ENCODE measurements around the gene SUPT5H. TPM values are rescaled to one million over a fixed set of nuclear protein-coding genes. Genes with fewer than 3 reads are reported as not detected.

SUPT5H gene
- total and polyA plus RNA-seq, 4 donors: 35.9 to 158 (median 112) TPM

- 1% methylated on average over 55 of the region's 59 CpGs for WGBS (ENCODE audit: insufficient coverage)
- Histone ChIP-seq H3K27me3 (ENCODE audit: control insufficient read depth, insufficient read depth, low read length) (peaks cover 21% of the 10 kb centered on the region), H3K36me3 (ENCODE audit: control insufficient read depth, insufficient read depth, low read length) (peaks cover 23% of the 10 kb centered on the region), H3K27ac (ENCODE audit: low read depth, low read length) (peak overlapping the region; percentile 90), H3K4me1 (ENCODE audit: control insufficient read depth, insufficient read depth, low read length) (peaks cover 50% of the 10 kb centered on the region), H3K9me3 (ENCODE audit: control insufficient read depth, insufficient read depth, low read length) (no peaks in the 10 kb centered on the region), H3K4me3 (ENCODE audit: low read depth, low read length) (peak overlapping the region; percentile 39)
- DNase-seq (ENCODE audit: low read depth in 4 of 6, low spot score in 6 of 6): peak in 3 of 6 donors; percentile 45 to 90 (median 80)
These were observed 42.8 kb upstream of the SUPT5H start for GRCh38 chr19:39402346-39403300.

- 5% methylated on average over 42 of the region's 43 CpGs for WGBS (ENCODE audit: insufficient coverage)
- Histone ChIP-seq H3K4me1 (ENCODE audit: control insufficient read depth, insufficient read depth, low read length) (peaks cover 54% of the 10 kb centered on the region), H3K4me3 (ENCODE audit: low read depth, low read length) (peak overlapping the region; percentile 39), H3K27me3 (ENCODE audit: control insufficient read depth, insufficient read depth, low read length) (peaks cover 31% of the 10 kb centered on the region), H3K27ac (ENCODE audit: low read depth, low read length) (peak overlapping the region; percentile 90), H3K9me3 (ENCODE audit: control insufficient read depth, insufficient read depth, low read length) (no peaks in the 10 kb centered on the region), H3K36me3 (ENCODE audit: control insufficient read depth, insufficient read depth, low read length) (peaks cover 22% of the 10 kb centered on the region)
- peak in 5 of 6 donors; percentile 50 to 94 (median 70) for DNase-seq (ENCODE audit: low read depth in 4 of 6, low spot score in 6 of 6)
These were observed 41.8 kb upstream of the SUPT5H start for GRCh38 chr19:39403331-39404312.

GRCh38 chr19:39405261-39405957 is 40.0 kb upstream of the SUPT5H start:
- Histone ChIP-seq H3K9me3 (ENCODE audit: control insufficient read depth, insufficient read depth, low read length) (no peaks in the 10 kb centered on the region), H3K4me1 (ENCODE audit: control insufficient read depth, insufficient read depth, low read length) (peaks cover 67% of the 10 kb centered on the region), H3K4me3 (ENCODE audit: low read depth, low read length) (no peak overlapping the region), H3K36me3 (ENCODE audit: control insufficient read depth, insufficient read depth, low read length) (peaks cover 10% of the 10 kb centered on the region), H3K27ac (ENCODE audit: low read depth, low read length) (peak overlapping the region; percentile 81), H3K27me3 (ENCODE audit: control insufficient read depth, insufficient read depth, low read length) (peaks cover 45% of the 10 kb centered on the region)
- WGBS (ENCODE audit: insufficient coverage): 92% methylated on average over 12 of the region's 17 CpGs
- DNase-seq (ENCODE audit: low read depth in 4 of 6, low spot score in 6 of 6): no peak

- Histone ChIP-seq H3K36me3 (ENCODE audit: control insufficient read depth, insufficient read depth, low read length) (peaks cover 10% of the 10 kb centered on the region), H3K4me3 (ENCODE audit: low read depth, low read length) (peak overlapping the region; percentile 92), H3K9me3 (ENCODE audit: control insufficient read depth, insufficient read depth, low read length) (no peaks in the 10 kb centered on the region), H3K4me1 (ENCODE audit: control insufficient read depth, insufficient read depth, low read length) (peaks cover 74% of the 10 kb centered on the region), H3K27me3 (ENCODE audit: control insufficient read depth, insufficient read depth, low read length) (peaks cover 48% of the 10 kb centered on the region), H3K27ac (ENCODE audit: low read depth, low read length) (peak overlapping the region; percentile 81)
- 10% methylated on average over 17 of the region's 22 CpGs for WGBS (ENCODE audit: insufficient coverage)
- no peak for DNase-seq (ENCODE audit: low read depth in 4 of 6, low spot score in 6 of 6)
These were observed 39.3 kb upstream of the SUPT5H start for GRCh38 chr19:39405958-39406655.

- Histone ChIP-seq H3K27ac (ENCODE audit: low read depth, low read length) (peak within 1 kb of the TSS; percentile 92), H3K4me3 (ENCODE audit: low read depth, low read length) (peak within 1 kb of the TSS; percentile 92), H3K27me3 (ENCODE audit: control insufficient read depth, insufficient read depth, low read length) (peaks cover 48% of the 10 kb centered on the region), H3K4me1 (ENCODE audit: control insufficient read depth, insufficient read depth, low read length) (peaks cover 72% of the 10 kb centered on the region), H3K36me3 (ENCODE audit: control insufficient read depth, insufficient read depth, low read length) (peaks cover 10% of the 10 kb centered on the region), H3K9me3 (ENCODE audit: control insufficient read depth, insufficient read depth, low read length) (no peaks in the 10 kb centered on the region)
- under 1% methylated on average over 55 of the region's 56 CpGs for WGBS (ENCODE audit: insufficient coverage)
- DNase-seq (ENCODE audit: low read depth in 4 of 6, low spot score in 6 of 6): peak in 2 of 6 donors; percentile 52 to 83
These were observed 38.5 kb upstream of the SUPT5H start, which contains the start of gene ZFP36 for GRCh38 chr19:39406656-39407409. Gene ZFP36, plus strand, starts transcription at chr19:39406847. Its CDS starts 58 bp downstream, at chr19:39406905.

- Histone ChIP-seq H3K27ac (ENCODE audit: low read depth, low read length) (peak overlapping the region; percentile 92), H3K27me3 (ENCODE audit: control insufficient read depth, insufficient read depth, low read length) (peaks cover 48% of the 10 kb centered on the region)
These were observed 38.0 kb upstream of the SUPT5H start for GRCh38 chr19:39407410-39407659.

GRCh38 chr19:39407660-39408391 is 37.6 kb upstream of the SUPT5H start:
- 62% methylated on average over 39 of the region's 40 CpGs for WGBS (ENCODE audit: insufficient coverage)
- DNase-seq (ENCODE audit: low read depth in 4 of 6, low spot score in 6 of 6): no peak
- Histone ChIP-seq H3K4me1 (ENCODE audit: control insufficient read depth, insufficient read depth, low read length) (peaks cover 64% of the 10 kb centered on the region), H3K4me3 (ENCODE audit: low read depth, low read length) (peak overlapping the region; percentile 92), H3K27me3 (ENCODE audit: control insufficient read depth, insufficient read depth, low read length) (peaks cover 48% of the 10 kb centered on the region), H3K27ac (ENCODE audit: low read depth, low read length) (peak overlapping the region; percentile 92), H3K36me3 (ENCODE audit: control insufficient read depth, insufficient read depth, low read length) (peaks cover 10% of the 10 kb centered on the region), H3K9me3 (ENCODE audit: control insufficient read depth, insufficient read depth, low read length) (no peaks in the 10 kb centered on the region)

More at GRCh38 chr19:39407410-39407659, 38.0 kb upstream of the SUPT5H start:
- Histone ChIP-seq H3K36me3 (ENCODE audit: control insufficient read depth, insufficient read depth, low read length) (peaks cover 10% of the 10 kb centered on the region), H3K4me3 (ENCODE audit: low read depth, low read length) (peak overlapping the region; percentile 92), H3K4me1 (ENCODE audit: control insufficient read depth, insufficient read depth, low read length) (peaks cover 67% of the 10 kb centered on the region), H3K9me3 (ENCODE audit: control insufficient read depth, insufficient read depth, low read length) (no peaks in the 10 kb centered on the region)
- WGBS (ENCODE audit: insufficient coverage): 9% methylated on average over 14 of the region's 14 CpGs
- no peak for DNase-seq (ENCODE audit: low read depth in 4 of 6, low spot score in 6 of 6)

All from spinal cord (tissue), 10 donors.